HG03175 (cell line): Measurements from ENCODE around the gene NDUFB4.
"Not testable (repeated sequence)": the region's sequence is repeated elsewhere in the genome, so short reads cannot be mapped to it uniquely, and the experiment has no call there.

ENCODE experiments used
- ATAC-seq: cut with Tn5 transposase; IDR thresholded peaks from one replicate; pipeline ENCODE4 v1.9.1; 2021; ENCODE audit warnings: mild to moderate bottlenecking, moderate library complexity; ENCODE audit not compliant: unreplicated experiment

The NDUFB4 gene

GRCh38 chr3:120569222-120570057 lies 26.7 kb upstream of the NDUFB4 start:
- no peak for ATAC-seq

DNA sequence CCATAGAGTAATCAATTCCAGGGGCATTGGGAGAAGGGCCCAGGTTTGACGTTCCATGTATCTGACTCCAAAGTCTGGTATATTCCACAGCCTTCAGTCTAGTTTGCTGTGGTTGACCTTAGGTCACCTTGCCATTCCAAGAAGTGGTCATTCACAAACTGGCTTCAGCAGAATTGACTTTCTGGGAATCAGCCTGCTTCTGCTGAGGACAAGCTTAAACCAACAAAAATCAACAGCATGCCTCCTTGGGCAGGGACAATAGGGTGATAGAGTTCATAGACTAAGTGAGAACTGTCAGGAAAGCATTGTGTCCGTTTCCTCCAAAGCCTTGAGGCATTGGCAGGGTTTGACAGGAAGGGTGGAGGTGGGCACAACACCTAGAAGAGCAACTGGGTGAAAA lies 24.1 kb upstream of the NDUFB4 start:
- ATAC-seq = no peak

GRCh38 chr3:120587332-120587975 lies 8.7 kb upstream of the NDUFB4 start:
- no peak for ATAC-seq

DNA sequence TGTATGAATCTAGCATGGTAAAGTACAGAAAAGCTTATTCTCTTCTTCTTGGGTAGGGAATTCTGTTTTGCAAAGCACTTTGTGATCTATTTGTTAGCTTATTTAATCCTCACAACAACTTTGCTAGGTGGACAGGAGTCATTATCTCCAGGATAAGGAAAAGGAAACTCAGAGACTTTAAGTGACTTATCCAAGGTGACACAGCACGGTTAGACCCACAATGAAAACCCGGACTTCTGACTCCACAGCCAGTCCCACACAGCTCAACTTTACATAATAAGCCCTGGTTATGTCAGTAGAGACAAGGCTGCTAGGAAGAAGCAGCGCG lies 384 bp upstream of the NDUFB4 start:
- no peak for ATAC-seq

GRCh38 chr3:120596853-120597223 lies 702 bp downstream of the NDUFB4 start:
- no peak for ATAC-seq

DNA sequence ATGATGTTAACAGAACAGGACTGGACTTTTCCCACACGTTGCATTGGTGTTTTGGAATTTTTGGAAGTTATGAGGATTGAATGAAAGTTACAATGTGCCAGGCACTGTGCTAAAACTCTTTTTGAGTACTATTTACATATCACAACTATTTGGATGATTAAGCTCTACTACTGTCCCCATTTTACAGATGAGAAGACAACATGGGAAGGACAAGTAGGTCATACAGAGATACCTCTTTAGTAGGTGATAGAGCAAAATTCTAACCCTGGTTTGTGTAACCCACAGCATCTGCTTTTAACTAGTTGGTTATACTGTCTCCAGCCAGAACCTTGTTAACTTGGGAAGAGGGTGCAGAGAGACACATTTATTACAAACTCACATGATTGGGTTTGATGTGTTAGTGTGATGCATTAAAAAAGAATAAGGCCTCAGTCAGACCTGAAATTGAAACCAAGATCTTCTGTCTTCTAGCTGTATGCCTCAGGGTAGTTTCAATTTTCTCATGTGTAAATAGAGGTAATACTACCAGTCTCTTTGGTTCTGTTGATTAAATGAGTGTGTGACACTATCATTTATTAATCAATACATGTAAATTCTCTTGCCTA lies 1.4 kb downstream of the NDUFB4 start:
- ATAC-seq = peak; percentile 56

DNA sequence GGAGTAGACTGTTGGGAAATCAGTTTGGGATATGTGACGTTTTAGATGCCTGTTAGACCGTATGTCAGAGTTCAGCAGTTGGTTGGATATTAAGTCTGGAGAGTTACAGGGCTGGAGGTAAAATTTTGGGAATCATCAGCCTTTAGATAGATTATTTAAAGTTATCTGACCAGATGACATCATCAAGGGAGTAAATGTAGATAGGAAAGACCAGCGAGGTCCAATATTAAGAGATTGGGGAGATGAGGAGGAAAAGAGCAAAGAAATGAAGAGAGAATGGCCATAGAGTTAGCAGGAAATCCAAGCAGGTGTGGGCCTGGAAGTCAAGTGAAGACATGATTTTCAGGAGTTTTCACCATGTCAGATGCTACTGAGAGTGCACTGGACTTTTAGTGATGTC lies 3.1 kb downstream of the NDUFB4 start:
- no peak for ATAC-seq

DNA sequence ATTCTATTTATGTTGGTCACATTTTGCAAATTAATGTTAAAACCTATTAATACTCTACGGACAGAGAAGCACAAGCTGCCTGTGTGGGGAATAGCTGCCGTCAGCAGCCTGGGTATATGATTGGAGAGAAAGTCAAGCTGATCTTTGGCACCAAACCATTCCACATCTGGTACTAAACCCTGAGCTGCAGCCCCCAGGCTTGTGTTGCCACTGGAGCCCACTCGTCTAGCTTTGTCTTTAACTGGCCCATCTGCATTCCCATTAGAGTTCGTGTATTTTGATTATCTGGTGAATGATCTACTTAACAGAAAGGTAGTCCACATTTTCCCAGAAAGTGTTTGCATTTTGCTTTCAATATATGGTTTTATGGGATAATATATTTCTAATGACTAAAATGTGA lies 5.4 kb downstream of the NDUFB4 start:
- no peak for ATAC-seq

DNA sequence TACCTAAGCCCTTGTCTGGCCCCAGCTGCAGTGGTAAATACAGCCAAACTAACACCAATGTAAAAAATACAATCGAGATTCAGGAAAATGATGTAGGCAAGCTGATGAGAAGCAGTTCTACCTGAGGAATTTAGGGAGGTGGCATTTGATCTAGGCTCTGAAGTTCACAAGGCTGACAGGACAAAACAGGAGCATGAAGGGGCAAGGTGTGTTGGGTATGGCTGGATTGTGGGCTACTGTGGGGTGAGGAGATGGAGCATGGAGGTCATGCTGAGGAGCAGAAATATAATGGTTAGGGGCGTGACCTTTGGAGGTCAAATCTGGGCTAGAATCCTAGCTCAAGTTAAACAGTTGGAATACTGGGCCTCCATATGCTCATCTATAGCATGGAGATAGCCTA lies 6.5 kb downstream of the NDUFB4 start:
- ATAC-seq = no peak

- no peak for ATAC-seq
Measured at GRCh38 chr3:120604382-120604781, 8.2 kb downstream of the NDUFB4 start.

GRCh38 chr3:120604784-120605183 lies 8.6 kb downstream of the NDUFB4 start:
- no peak for ATAC-seq

GRCh38 chr3:120608506-120608905 lies 12.4 kb downstream of the NDUFB4 start:
- ATAC-seq = no peak

GRCh38 chr3:120614765-120615164 lies 18.6 kb downstream of the NDUFB4 start:
- no peak for ATAC-seq

DNA sequence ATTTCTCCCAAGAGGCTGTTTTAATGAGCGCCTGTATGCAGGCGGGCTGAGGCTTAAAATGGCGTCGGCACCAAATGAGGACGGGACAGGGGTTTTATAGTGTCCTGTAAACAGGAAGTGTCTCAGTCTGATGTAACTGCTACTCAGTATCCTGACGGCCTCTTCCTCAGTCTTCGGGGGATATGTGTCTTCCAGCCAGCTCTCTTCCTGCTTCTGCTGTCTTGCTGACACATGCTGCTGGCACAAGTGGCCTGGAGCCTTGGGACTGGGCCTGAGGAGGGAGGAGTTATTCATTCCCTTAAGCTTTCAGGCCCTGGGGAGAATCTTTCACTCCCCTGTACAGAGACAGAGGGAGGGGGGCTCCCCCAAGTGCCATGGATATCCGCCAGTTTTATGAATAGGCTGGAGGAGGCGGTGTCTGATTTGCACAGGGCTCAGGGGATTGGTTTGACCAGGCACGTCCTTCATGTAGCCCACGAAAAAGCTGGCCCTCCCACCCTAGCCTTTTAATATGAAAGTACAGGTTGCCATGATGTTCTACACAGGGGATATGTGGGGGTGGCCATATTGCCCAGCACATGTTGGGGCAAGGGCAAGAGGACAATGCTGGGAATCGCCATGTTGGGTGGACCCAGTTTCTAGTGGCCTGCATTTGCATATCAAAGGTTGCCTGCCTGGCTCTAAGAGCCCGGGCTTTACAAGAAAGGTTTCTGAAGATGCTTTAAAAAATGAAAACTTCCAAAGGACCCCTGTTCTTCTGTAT lies 19.9 kb downstream of the NDUFB4 start:
- no peak for ATAC-seq

DNA sequence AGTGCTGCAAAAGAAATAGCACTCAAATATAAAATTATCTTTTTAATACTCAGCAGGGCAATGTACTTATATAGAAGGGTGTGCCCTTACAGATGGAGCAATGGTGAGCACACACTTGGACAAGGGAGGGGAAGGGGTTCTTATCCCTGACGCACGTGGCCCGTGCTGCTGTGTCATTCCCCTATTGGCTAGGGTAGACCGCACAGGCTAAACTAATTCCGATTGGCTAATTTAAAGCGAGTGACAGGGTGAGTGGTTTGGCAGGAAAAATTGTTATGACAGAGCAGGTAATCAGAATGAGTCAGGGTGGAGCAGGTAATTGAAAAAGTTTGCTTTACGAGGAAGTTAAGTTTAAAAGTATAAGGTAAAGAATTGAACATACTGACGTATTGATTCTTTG lies 20.6 kb downstream of the NDUFB4 start:
- not testable (repeated sequence) for ATAC-seq

GRCh38 chr3:120622457-120622856 lies 26.3 kb downstream of the NDUFB4 start:
- no peak for ATAC-seq

DNA sequence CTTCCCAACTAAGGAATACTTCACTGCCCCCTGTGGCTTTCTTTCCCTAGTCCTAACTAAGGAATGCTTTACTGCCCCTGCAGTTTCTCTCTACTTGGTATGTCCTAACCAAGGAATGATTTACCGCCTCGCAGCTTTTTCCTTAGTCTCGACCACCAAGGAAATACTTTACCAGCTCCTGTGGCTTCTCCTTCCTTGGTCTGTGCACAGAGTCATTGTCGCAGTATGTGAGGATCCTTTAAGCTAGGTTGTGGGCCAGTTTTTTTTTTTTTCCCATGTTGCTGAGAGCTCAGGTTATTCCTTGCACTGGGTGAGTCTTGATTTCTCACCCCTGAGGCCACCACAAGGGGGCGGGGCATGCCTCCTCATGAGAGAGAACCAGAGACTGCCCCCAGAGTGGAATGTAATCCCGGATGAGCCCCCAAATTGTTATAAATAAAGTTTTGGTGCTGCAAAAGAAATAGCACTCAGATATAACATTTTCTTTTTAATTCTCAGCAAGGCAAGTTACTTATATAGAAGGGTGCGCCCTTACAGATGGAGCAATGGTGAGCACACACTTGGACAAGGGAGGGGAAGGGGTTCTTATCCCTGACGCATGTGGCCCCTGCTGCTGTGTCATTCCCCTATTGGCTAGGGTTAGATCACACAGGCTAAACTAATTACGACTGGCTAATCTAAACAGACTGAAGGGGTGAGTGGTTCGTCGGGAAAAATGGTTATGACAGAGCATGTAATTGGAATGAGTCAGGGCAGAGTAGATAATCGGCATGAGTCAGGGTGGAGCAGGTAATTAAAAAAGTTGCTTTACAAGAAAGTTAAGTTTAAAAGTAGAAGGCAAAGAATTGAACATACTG lies 27.0 kb downstream of the NDUFB4 start:
- ATAC-seq = no peak

- ATAC-seq = no peak
Measured at GRCh38 chr3:120623727-120624093, 27.6 kb downstream of the NDUFB4 start.

GRCh38 chr3:120625159-120625586 lies 29.0 kb downstream of the NDUFB4 start:
- no peak for ATAC-seq

DNA sequence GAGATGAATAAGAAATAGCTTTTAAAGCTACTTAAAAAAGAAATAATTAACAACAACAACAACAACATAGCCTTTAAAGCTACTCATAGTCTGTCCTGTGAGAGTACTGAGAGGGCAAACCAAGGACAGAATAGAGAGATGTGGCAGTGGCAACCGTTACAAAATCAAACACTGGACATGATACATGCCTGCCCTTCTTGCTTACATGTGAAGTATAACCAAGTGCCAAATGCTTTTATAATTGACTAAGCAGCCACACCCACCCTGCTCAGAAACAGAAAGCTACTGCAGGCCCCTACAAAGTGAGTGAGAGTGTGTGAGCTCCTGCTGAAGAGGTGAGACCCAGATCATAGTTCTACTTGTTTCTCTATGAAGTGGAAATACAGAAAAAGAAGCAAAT lies 38.4 kb downstream of the NDUFB4 start:
- ATAC-seq = no peak
